SK-N-DZ (cell line): ENCODE measurements around the gene CABYR. TPM values are rescaled to one million over a fixed set of nuclear protein-coding genes. Genes with fewer than 3 reads are reported as not detected.
A peak's percentile ranks its signal among the peaks of the same experiment; 100 is the strongest.

ENCODE experiments used
- DNase-seq: peaks from one replicate; pipeline ENCODE4 v3.0.0-alpha.2; 2015; ENCODE audit warnings: low spot score
- polyA plus RNA-seq, 2 experiments: library from polyadenylated mRNA; depleted of rRNA; stranded (reverse); fragments of >200 nt; gene quantifications; 2 replicates each; pipeline ENCODE4 v1.2.3, GENCODE V29; 2014

Gene CABYR, protein sequence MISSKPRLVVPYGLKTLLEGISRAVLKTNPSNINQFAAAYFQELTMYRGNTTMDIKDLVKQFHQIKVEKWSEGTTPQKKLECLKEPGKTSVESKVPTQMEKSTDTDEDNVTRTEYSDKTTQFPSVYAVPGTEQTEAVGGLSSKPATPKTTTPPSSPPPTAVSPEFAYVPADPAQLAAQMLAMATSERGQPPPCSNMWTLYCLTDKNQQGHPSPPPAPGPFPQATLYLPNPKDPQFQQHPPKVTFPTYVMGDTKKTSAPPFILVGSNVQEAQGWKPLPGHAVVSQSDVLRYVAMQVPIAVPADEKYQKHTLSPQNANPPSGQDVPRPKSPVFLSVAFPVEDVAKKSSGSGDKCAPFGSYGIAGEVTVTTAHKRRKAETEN
- 7.0 and 8.4 TPM in 2 replicates for polyA plus RNA-seq (2014; cell fraction: cytosol; rRNA removed)
- polyA plus RNA-seq (2014; cell fraction: nucleus; rRNA removed): 5.5 and 7.7 TPM in 2 replicates

DNA sequence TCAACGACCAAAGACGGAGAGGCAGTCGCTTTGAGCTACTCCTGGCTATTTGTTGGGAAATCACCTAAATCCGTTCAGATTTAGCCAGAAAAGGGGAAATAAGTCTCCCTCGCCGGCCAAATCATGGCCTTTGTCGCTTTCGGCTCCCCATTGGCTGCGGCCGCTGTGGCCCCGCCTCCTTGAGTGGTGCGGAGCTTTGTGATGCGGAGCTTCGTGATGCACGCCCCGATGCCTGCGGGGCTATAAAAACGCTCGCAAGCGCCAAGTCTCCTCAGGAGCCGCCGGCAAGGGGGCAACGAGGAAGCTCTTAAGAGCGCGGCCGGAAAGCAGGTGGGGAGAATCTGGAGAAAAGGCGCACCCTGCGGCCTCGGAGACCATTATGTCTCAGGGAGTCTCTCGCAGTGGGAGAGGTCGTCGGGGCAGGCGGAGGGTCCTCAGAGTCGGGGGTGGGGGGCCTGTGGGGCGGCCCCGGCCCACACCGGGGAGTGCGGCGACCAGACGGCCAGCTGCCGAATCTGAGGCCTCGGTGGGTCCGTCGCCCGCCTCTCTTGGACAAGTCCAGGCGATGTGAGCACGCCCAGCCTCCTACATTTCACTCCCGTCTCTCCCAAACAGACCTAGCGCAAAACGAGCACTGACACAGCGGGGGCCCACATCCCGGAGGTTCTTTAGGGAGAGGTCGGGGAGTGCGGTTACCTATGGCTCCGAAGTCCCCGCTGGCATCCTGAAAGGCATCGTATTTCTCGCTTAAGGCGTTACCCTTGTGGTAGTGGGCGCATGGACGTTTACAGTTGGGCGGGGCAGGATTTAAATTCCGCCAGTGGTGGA is at the start of gene CABYR:
TSS of gene CABYR (plus strand) at position 274 of the 828 bp plus-strand sequence. CDS start 4,053 bp downstream, outside the sequence.
- DNase-seq: peak; percentile 92

DNA sequence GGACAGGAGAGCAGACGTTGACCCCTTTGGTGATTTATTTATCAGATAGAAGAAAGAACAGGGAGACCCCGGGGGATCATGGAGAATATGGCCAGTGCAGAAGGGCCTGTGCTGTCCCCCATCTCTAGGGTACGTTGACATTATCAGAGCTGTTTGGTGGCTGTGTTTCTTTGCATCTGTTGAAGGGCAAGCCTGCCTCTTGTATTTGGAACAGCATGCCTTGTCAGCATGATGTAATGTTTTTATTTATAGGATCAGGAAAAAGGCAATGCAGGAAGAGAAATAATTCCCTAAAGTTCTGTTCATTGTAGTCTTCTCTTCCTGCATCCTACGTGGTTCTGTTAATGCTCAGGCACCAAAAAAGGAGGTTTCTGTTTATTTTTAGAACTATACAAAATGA is 49.8 kb upstream of the CABYR start:
- DNase-seq: peak; percentile 38

DNA sequence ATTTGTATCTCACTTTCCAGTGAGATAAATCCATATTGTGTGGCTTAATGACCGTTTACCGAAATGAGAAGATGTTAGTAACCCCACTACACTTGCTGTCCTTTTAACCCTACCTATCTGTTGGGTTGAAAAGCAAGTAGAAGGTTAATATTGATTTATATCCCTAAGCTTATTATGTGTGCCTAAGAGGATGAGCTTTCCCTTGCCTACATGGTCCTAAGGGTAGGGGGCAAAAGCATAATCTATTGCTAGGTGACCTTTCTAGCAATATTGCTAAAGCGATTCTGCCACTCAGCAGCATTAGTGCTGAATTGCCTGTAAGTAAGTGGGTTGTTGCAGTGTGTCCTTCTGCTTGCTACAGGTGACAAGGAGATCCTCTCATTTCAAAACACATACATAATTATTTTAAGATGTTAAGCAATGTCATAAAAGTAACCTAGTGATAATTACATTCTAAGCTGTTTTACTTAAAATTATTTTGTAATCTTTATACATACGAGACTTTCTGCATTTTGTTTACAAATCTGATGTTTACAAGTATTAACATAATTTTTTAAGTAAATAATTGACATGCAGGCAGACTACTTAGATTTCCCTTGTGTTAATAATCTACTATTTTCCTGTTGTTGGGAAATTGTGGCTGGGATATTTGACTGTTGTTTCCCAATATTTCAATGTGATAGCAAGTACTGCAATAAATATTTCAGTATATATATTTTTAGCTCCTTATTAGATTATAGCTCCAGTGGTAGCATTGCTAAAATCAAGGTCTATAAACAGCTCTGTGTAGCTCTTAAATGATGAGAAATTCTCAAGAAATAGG is 49.1 kb upstream of the CABYR start:
- peak; percentile 16 for DNase-seq

DNA sequence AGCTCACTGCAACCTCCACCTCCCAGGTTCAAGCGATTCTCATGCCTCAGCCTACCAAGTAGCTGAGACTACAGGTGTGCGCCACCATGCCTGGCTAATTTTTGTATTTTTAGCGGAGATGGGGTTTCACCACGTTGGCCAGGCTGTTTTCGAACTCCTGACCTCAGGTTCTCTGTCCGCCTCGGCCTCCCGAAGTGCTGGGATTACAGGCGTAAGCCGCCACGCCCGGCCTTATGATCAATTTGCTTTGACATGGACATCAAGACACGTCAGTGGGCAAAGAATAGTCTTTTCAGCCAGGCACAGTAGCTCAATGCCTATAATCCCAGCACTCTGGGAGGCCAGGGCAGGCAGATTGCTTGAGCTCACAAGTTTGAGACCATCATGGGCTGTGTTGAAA is 48.0 kb upstream of the CABYR start:
- no peak for DNase-seq

DNA sequence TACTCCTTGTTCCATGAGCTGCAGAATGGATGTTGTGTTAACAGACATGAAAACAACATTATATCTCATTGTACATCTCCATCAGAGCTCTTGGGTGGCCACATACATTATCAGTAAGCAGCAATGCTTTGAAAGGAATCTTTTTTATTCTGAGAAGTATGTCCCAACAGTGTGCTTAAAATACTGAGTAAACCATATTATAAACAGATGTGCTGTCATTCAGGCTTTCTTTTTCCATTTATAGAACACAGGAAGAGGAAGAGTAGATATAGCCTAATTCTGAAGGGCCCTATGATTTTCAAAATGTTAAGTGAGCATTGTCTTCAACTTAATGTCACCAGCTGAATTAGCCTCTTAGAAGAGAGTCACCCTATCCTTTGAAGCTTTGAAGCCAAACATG is 44.3 kb upstream of the CABYR start:
- no peak for DNase-seq

DNA sequence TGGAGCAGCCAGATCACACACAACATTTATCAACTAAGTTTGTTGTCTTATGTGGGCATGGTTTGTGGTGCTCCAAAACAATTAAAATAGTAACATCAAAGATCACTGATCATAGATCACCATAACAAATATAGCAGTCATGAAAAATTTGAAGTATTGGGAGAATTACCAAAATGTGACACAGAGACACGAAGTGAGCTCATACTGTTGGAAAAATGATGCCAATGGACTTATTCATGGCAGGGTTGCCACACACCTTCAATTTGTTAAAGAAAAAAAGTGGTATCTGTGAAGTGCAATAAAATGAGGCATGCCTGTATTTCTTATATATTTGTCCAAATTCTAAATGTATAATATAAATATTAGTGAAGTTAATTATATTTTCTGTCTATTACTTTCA is 42.9 kb upstream of the CABYR start:
- DNase-seq: no peak

DNA sequence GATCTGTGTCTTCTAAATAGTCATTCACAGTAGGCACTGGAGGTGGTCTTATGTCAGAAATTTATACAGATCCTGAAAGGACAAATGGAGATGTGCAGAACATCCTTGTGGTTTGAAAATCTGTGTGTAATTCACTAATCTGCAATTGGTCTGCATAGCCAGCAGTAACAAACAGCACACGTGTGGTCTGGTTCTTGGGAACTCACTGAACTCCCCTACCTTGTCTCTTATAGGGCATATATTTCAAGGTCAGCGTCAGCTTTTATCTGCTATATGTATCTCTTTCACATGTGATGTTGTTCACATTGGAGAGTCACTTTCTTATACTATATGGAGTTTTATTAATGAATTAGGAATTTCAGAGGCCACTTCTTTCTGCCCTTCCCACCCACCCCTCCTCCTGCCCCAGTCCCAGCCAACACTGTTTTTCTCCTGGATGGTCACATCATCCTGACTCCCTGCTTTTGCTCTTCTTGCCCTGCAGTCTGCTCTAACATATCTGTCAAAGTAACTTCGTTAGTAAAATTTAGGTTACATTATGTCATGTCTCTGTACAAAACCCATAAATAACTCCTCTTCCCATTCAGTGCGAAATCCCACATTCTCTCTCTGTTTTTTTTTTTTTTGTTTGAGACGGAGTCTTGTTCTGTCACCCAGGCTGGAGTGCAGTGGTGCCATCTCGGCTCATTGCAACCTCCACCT is 35.4 kb upstream of the CABYR start:
- peak; percentile 96 for DNase-seq

DNA sequence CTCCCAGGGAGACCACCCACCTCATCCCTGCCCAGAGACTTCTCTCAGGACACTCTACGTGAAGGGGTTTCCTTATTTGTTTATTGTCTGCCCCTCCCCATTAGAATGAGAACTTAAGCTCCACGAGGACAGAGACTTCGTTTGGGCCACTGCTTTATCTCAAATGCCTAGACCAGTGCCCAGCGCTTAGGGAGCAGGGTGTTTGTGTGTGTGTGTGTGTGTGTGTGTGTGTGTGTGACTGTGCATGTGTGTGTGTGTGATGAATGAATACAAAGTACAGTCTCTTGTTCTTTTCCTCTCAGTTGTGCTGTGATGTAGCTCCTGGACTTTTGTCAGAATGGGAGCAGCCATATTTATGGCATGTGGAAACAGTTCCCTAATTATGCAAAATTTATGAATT is 34.4 kb upstream of the CABYR start:
- DNase-seq: no peak

DNA sequence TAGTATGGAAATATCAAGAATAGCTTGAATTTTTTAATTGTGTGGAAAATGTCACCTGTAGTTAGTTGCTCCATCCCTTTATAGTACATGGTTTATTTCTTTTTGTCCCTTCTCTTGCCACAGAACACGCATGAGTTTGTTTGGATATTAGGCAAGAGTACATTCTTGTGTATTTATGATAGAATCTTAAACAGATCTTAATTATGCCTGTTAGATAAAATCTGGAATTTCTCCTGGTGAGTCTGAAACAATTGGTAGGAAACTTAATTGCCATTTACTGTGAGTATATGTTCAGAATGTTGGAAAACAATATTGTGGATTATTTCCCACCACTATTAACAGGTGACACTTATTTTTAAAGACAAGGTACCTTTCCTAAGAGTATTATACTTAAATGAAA is 30.2 kb upstream of the CABYR start:
- no peak for DNase-seq

DNA sequence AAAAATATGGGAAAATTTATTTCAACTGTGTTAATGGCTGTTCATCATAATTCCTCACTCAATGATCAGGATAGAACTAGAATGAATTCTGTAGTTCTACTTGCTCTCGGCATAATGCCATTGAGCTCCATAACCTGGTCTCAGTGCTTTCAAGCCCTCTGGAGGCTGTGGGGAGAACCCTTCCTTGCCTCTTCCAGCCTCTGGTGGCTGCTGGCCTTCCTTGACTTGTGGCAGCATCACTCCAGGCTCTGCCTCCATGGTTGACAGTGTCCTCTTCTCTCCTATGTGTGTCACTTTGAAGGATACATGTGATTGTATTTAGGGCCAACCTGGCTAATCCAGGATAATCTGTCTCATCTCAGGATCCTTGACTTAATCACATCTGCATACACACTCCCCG is 26.9 kb upstream of the CABYR start:
- no peak for DNase-seq

DNA sequence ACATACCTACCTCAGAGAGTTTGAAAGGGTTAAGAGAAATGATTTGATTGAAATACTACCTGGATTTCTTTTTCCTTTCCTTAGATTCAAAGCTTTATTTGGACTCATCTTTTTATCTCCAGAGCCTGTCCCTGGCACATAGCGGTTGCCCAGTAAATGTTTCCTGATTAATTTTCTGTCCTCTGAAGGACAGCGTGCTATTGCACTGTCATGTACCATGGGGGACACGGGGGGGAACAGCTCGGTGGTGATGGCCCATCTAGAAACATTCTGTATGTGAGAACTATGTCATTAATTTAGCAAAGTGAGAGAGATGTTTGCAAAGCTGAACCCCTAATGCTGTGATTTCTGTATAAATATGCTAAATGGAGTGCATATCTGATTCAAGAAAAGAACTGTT is 26.4 kb upstream of the CABYR start:
- no peak for DNase-seq

DNA sequence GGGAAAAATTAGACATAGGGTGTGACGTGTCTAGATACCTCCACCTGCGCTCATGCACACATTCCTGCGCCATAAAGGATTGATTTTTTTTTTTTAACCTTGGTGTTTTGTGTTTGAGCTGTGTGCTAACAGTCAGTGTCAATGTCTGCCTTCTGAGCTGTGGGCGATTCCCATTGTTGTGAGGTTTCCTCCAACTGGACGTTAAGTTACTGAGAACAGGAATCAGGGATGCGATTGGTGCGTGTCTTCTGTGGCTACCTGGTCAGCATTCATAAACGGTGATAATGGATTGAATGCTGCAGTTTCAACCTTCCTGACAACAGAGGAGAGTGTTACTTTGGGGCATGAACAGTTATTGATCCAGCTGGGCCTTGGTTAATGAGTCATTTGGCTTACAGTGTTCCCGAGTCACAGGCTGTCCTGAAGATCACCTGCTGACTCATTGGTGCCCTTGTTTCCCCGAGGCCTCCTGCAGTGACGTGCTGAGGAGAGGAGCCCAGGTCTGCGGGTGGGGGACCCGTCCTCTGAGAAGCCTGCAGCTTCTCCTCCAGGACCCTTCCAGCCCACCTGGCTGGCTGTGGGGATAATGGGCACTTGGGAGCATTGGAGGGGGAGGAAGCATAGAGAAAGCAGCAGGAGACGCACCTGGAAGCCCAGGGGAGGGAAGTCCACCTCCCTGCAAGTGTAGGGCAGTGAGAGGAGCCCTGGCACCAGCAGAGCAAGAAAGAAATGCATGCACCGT is 25.8 kb upstream of the CABYR start:
- no peak for DNase-seq

DNA sequence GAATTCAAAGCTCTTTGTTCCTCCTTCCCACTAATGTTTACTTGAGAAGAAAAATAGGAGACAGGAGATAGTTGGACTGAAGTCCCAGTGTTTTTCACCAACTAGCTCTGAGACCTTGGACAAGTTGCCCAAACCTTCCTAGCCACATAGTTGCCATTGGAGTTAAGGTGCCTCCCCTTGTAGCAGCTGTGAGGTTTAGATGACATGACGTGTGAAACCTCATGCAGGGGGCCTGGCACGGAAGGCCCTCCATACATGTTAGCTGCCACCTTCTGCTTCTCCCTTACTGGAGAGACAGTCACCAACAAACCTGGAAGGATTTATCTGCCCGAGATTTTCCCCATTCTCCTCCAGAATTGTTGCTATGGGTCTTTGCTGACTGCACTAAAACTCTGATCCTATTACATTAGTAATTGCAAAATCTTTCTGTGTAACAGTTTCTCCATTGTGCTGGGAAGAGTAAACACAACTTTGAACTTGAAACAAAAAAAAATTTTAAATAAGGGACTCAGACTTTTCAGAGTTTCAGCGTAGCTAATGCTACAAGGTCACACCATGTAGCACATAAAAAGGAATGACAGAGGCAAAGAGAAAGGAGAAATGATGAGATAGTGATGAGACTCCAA is 23.8 kb upstream of the CABYR start:
- DNase-seq: no peak

DNA sequence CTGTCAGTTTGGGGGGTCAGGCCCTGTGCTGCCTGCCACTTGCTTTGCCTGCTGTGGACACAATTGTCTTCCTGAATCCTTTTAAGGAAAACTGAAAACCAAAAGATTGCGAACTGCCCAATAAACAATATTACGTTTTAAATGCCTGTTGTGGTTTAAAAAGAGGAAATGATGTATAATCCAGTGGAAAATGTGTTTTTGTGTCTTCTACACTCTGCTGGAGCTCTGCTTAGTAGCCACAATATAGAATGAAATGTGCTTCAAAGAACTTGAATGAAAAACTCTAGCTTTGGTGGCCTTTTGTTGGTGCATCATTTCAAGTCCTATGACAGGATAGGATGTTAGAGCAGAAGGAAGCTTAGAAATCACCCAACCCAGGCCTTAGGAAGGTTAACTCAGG is 23.2 kb upstream of the CABYR start:
- DNase-seq: no peak

DNA sequence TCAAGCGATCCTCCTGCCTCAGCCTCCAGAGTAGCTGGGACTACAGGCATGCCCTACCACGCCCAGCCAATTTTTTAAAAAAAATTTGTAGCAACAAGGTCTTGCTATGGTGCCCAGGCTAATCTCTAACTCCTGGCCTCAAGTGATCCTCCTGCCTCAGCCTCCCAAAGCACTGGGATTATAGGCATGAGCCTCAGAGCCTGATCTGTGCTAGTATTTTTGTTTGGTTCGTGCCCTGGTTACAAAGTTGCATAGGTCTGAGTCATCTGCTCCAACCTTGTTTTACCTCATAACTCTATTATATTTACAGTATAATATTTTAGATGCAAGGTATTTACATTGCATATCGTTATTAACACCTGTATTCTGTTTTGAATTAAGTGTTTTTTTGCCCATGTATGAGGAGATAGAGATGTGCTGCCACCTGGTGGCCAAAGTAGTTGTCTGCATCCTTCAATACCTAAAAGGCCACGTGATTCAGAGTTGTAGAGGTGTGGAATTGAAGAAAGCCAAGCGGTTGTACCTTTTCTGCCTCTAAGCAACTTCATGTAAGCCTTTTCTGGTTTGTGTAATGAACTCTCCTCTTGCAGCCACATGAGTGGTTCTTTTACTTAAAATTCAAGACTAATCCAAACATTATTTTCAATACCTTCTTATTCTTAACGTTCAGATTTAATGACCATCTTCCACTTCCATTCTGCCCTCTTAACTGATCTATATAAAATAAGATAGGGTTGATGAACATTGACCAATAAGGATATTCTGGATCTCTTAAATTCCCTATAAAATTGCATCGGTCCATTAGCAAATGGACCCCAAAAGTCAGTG is 19.9 kb upstream of the CABYR start:
- peak; percentile 77 for DNase-seq

DNA sequence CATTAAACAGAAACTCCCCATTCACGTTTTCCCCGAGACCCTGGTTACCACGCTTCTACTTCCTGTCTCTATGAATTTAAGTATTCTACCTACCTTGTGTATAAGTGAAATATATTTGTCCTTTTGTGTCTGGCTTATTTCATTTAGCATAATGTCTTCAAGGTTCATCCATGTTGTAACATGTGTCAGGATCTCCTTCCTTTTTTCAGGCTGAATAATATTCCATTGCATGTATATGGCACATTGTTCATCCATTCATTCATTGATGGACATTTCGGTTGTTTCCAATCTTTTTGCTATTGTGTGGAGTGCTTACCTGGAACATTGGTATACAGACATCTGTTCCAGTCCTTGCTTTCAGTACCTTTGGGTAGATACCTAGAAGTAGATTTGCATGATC is 18.2 kb upstream of the CABYR start:
- DNase-seq: no peak

DNA sequence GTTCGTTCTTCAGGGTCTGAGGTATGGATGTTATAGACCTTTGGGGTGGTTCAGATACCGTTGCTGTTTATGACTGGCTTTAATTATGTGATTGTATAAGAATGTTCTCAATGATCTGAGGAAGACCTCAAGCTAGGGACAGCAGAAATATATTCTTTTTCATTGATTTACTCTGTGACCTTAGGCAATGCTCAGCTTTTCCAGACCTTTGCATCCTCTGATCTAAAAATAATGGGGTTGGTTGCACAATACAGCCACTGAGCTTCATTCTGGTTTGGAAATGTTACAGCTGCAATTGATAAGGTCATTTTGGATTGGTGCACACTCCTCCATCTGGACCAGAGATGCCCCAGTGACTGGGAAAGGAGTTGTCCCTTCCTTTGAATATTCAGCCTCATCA is 17.2 kb upstream of the CABYR start:
- DNase-seq: no peak

DNA sequence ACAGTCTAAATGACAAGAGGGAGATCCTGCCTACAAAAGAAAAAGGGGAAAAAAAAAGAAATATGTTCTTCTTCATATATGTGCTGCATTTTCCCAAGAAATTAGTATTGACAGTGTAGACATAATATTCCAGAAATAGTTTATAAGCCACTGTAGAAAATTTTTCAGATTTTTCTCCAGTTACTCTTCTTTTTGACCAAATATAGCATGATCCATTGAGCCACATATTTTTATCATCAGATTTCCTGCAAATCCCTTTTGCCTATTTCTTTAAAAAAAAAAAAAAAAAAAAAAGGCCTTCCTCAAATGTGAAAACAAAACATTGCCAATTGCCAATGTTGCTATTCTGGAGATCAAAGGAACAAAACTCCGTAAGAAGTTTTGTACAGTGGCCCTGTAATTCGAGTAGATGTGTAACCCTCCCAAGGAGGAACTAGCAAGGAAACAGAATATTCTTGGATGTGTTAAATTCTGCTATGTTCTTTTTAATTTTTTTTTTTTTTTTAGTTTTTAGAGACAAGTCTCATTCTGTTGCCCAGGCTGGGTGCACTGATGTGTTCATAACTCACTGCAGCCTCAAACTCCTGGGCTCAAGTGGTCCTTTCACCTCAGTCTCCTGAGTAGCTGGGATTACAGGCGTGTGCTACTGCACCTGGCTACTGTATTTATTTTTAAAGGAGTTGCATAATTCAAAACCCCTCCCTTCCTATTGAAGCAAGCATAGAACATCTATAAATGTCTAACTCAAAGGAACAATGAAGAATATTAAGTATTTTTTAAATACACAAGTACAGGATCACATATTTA is 12.5 kb upstream of the CABYR start:
- no peak for DNase-seq
